HG03097 (cell line): ENCODE results near the gene ENO1.

Experiments used
- ATAC-seq: cut with Tn5 transposase; IDR thresholded peaks from one replicate; pipeline ENCODE4 v1.9.1; 2021; ENCODE audit not compliant: unreplicated experiment, low FRiP score

Gene ENO1

GRCh38 chr1:8871965-8872399 lies 6.5 kb downstream of the ENO1 start:
- ATAC-seq: no peak

- ATAC-seq: no peak
These were observed 6.9 kb downstream of the ENO1 start for GRCh38 chr1:8871539-8871935.

- ATAC-seq: no peak
These were observed 7.6 kb downstream of the ENO1 start for GRCh38 chr1:8870616-8871538.

GRCh38 chr1:8870103-8870502 lies 8.4 kb downstream of the ENO1 start:
- no peak for ATAC-seq

- no peak for ATAC-seq
These were observed 10.5 kb downstream of the ENO1 start for GRCh38 chr1:8867878-8868567.

DNA sequence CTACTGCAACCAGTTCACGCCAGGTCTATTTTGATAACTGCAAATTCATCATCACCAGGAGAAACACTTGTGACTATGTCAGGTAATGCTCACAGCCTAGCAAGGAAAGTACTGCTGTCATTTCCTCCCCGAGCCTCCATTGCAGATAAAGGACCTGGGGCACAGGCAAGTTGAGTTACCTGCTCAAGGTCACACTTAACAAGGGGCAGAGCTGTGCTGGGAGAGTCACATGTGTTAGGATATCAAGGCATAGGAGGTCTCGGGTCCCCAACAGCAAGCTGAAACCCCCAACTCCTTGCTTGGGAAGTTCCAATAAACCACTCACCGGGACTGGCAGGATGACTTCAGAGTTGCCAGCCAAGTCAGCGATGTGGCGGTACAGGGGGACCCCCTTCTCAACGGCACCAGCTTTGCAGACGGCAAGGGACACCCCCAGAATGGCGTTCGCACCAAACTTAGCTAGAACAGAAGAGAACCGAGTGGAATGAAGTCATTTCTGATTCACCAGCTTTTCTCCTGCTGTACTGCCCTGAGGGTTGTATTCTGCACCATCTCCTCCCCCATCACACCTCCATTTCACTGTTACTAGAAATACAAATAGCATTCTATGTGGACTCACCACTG lies 11.6 kb downstream of the ENO1 start:
- no peak for ATAC-seq

DNA sequence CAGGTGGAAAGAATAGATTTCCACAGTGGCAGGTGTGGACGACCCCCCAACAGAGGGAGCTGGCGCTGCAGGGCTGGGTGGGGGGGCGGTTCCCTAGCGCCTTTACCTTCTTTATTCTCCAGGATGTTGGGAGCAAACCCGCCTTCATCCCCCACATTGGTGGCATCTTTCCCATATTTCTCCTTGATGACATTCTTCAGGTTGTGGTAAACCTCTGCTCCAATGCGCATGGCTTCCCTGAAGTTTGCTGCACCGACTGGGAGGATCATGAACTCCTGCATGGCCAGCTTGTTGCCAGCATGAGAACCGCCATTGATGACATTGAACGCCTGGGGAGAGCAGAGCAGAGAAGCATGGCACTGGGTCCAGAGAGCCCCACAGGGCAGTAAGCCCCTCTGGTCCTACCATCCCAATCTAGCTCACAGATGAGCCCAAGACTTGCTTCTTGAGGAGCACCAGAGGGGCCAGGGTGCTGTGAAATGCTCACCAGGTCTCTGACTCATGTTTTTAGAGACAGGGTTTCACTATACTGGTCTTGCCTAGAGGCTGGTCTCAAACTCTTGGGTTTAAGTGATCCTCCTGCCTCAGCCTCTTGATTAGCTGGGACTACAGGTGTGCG lies 12.2 kb downstream of the ENO1 start:
- ATAC-seq: no peak

DNA sequence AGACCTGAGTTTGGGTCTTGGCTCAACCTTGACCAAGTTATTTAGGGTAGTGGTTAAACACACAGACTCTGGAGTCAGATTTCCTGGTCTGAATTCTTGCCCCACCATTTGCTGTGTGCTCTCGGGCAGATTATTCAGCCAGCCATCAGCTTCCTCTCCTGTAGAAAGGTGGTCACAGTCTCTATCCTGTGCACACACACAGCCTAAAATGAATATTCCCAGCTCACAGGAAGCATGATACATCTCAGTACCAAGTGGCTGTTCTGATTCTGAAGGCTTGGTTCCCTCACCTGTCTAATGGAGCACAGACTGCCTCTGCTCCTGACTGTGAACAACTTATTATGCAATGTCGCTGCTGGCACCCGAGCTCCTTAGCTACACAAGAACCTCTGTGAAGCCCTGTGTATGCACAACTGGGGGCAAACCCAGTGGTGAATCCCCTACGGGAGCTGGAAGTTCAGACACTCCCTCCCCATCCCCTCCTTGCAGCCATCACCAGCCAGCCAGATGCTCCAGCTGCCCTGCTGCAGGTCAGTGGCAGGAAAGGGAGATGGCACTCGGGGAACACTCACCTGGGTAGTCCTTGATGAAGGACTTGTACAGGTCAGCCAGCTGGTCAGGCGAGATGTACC lies 13.7 kb downstream of the ENO1 start:
- no peak for ATAC-seq

DNA sequence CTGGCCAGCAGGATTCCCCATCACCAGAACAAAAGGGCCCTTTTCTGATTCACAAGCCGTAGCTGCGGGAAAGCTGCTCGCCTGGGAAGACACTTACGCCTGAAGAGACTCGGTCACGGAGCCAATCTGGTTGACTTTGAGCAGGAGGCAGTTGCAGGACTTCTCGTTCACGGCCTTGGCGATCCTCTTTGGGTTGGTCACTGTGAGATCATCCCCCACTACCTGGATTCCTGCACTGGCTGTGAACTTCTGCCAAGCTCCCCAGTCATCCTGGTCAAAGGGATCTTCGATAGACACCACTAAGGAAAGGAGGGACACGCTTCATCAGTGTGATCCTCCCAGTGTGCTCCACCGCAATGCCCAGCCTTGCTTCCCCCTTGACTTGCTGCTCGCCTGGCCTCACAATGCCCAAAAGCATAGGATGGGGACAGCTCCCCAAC lies 14.7 kb downstream of the ENO1 start:
- no peak for ATAC-seq

GRCh38 chr1:8863138-8863537 lies 15.3 kb downstream of the ENO1 start:
- ATAC-seq: no peak

DNA sequence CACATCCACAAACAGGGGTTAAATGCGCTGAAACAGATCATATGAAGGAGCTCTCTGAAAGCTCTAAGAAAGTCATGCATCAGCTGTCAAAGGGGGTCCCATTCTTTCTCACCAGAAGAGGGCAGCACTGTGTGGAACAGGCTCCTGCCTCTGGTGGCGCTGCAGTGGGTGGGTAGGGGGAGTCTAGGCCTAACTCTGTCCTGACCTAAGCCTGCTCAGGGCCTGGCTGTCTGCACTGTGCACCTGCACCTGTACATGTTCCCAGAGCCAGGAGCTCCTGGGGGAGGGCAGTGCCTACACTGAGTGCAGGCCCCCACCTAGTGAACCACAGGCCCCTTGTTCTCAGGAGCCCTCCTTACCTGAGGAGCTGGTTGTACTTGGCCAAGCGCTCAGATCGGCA lies 16.0 kb downstream of the ENO1 start:
- ATAC-seq: no peak

DNA sequence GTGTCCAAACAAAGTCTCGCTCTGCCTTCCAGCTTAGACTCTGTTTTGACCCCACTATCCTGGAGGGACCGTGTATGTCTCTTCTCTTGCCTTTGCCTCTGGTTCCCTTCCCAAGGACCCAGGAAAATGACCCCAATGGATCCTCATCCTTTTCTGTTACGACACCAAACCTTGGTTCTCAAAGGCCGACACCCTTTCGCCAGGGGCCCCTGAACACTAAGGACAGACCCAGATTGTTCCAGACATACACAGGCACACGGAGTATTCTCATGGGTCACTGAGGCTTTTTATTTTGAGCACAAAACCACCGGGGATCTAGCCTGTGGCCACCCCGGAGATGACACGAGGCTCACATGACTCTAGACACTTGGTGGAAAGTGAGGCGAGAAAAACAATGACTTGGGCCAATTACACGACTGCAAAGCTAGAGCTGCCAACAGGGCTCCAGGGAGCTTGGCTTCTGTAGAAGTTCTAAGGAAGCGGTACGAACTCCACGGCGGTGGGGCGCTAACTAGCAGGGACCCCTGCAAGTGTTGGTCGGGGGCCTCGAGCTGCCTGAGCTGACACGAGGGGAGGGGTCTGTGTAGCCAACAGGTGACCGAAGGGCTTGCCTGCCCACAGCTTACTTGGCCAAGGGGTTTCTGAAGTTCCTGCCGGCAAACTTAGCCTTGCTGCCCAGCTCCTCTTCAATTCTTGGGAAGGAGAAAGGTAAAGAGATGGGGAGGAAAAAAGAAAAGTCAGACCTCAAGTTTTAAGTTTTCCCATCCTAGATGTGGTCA lies 17.6 kb downstream of the ENO1 start:
- ATAC-seq: no peak

DNA sequence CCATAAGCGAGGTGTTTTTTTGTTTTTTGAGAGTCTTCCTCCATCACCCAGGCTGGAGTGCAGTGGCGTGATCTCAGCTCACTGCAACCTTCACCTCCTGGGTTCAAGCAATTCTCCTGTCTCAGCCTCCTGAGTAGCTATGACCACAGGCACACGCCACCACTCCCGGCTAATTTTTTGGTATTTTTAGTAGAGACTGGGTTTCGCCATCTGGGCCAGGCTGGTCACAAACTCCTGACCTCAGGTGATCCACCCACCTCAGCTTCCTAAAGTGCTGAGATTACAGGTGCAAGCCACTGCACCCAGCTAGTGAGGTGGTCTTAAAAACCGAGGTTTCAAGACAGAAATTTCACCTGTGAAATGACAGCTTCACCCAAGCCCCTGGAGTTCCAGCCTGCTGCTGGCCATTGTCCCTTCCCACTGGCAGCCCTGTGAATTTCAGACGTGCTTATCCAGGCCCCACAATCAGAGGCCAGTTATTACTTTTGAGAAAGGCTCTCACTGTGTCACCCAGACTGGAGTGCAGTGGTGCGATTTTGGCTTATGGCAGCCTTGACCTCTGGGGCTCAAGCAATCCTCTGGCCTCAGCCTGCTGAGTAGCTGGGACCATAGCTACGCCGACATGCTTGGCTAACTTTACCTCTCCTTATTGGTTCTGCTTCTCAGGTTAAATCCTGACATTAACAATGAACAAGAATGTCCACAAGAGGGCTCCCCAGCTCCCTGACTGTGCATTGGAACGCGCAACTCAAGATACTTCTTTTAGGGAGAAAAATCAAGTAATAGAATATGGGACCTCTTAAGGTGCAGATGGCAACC lies 19.4 kb downstream of the ENO1 start:
- ATAC-seq: no peak

DNA sequence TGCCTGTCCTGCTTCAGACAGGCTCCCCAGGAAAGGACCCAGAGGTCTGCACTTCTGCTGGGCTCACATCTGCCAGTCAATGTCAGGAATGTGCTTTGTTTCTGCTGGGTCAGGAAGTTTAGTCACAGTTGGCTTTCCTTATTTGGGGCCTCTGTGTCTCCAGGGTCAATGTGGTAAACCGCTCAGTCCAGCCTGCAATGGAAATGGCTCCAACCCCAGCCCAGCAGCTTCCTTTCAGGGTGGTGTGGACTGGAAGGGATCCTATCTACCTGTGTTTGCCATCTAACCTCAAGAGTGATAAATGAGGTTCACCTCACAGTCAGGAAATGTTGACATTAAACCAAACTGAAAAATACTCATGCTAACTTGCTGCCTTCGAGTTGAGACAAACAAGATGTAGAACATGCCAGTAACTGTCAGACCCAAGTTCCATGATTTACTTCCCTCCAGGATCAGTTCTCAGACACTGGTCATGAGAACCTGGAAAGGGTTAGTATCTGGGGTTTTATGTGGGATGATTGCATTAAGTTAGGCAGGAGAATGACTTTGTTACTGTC lies 20.3 kb downstream of the ENO1 start:
- no peak for ATAC-seq

DNA sequence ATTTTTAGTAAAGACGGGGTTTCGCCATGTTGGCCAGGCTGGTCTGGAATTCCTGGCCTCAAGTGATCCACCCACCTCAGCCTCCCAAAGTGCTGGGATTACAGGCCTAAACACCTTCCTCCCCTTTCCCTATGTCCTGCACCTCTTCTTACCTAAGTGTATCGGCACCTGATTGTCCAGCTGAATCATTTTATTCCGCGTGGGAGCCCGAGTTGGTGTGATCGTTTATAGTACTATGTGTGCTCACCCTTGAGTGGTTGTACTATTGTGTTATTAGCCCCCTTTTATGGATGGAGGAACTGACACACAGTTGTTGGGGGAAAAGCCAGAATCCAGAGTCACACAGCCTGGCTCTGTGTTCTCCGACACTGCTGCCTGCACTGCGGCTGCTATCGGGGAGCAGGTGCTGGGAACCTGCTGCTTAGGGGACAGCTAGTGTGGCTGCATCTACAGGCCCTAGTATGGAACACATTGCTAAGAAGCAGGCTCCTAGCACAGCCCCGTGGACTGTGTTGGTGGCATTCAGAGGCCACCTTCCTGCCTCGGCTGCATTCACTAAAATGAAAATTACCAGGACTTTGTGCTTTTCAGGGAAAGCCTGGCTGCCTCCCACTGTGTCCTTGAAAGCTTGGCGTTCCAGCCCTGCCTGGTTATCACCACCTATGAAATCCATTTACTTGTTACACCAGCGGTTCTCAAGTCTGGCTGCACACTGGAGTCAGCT lies 21.6 kb downstream of the ENO1 start:
- no peak for ATAC-seq

GRCh38 chr1:8854240-8854639 lies 24.2 kb downstream of the ENO1 start:
- no peak for ATAC-seq

GRCh38 chr1:8851060-8851459 lies 27.4 kb downstream of the ENO1 start:
- no peak for ATAC-seq
